GM21529 (cell line): ENCODE data around the gene SIRPG.
"Not testable (repeated sequence)": the region's sequence is repeated elsewhere in the genome, so short reads cannot be mapped to it uniquely, and the experiment has no call there.

Source experiments
- ATAC-seq: cut with Tn5 transposase; IDR thresholded peaks from one replicate; pipeline ENCODE4 v1.9.1; 2021; ENCODE audit not compliant: unreplicated experiment

Gene SIRPG

GRCh38 chr20:1637226-1637625, 20.4 kb downstream of the SIRPG start:
- no peak for ATAC-seq

DNA sequence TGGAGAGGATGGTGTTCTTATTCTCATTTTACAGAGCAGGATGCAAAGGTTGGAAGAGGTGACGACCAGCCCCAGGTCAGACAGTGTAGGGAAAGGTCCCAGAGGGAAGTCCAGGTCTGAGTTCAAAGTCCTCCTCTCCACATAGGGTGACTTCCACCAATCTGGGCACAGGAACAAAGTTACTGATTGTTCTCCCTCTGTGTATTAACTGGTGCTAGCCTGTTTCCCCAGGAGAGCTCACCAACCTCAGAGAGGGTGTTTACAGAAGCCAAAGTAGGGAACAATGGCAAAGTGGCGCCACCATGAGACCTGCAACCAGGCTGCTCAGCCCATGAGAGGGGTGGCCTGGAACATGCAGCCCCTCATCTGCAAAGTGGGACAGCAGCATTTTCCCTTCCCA, 21.0 kb downstream of the SIRPG start:
- ATAC-seq, result no peak

GRCh38 chr20:1635291-1635979, 22.1 kb downstream of the SIRPG start:
- ATAC-seq, result no peak

- ATAC-seq, result no peak
Measured at GRCh38 chr20:1633535-1633934, 24.0 kb downstream of the SIRPG start.

DNA sequence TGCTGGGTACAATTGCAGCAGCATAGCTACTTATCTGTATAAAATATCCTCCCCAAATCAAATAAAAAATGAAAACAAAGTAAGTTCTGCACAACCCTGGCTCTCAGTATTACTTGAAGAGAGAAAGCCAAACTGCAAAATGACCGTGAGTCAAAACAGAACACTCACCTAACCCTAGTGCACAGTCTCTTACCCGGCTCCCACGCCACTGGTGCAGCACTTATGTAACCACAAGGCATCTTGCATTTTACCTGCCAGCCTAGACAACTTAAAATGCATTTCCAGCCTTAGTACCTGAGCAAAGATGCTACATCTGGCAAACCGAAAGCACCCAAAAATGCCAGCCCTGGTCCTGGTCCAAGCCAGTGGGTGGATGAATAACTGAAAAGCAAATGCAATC, 25.4 kb downstream of the SIRPG start:
- ATAC-seq, result no peak

- no peak for ATAC-seq
Measured at GRCh38 chr20:1631309-1632151, 26.0 kb downstream of the SIRPG start.

DNA sequence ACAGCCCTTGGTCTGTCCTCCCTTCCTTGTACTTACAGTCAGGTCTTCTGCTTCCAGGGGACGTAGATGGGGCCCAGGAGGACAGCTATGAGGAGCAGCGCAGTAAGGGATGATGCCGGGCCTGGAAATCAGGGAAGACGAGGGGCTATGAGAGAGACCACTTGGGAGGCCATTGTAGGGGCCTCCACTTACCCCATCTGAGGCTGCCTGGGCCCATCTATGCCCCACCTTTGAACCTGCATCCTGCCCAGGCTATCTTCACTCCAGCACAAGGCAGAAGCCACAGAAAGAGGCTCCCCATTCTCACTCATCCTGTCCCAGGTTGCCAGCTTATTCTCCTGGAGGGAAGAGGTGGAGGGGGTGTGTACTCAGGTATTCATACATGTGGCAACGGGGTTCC, 27.4 kb downstream of the SIRPG start:
- ATAC-seq, result no peak

- no peak for ATAC-seq
Measured at GRCh38 chr20:1629321-1629720, 28.3 kb downstream of the SIRPG start.

DNA sequence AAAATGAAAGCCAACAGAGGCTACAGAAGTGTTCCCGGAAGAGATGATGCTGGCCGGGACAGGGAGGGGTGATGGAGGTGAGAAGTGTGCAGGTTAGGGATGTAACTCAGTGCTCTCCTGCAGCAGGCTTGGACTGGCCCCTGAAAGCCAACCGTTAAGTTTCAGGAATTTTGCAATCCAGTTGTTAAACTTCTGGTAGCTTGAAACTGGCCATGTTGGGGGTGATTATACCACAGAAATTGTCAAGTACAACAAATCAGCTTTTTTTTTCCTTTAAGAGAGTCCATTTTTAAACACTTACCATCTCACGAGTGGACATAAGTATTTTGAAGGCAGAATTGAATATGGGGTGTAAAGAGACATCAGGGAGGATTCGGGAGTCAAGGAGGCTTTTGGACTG, 29.0 kb downstream of the SIRPG start:
- ATAC-seq, result no peak

- ATAC-seq, result no peak
Measured at GRCh38 chr20:1627200-1627550, 30.4 kb downstream of the SIRPG start.

DNA sequence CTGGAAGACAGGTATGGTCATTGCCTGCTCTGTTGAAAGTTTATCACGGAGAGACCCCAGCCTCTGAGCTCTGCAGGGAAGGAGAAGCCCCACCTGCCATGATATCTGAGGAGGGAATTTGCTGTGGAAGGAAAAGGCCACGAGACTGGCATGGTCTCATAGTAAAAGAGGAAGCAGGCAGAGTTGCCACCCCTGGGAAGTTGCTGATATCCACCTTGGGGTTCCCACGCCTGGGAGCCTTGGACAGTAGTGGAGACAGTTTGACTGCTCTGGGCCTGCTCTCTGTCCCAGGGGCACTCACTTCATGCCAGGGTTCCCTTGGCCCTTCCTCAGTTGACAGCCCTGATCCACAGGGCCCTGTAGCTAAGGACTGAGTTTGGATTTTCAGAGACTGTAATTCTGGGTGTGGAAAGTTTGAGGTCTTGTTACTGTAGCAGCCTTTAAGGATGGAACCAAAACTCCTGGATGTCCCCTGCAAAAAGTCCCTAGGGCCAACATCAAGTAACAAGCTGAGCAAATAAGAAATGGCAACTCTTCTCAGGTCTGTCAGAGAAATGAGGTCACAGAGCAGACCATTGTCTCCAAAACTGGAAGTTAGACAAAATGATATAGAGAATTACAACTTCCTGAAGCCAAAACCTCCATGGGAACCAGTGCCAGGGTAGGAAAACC, 30.9 kb downstream of the SIRPG start:
- no peak for ATAC-seq

GRCh38 chr20:1625083-1625690, 32.4 kb downstream of the SIRPG start:
- ATAC-seq, result no peak

DNA sequence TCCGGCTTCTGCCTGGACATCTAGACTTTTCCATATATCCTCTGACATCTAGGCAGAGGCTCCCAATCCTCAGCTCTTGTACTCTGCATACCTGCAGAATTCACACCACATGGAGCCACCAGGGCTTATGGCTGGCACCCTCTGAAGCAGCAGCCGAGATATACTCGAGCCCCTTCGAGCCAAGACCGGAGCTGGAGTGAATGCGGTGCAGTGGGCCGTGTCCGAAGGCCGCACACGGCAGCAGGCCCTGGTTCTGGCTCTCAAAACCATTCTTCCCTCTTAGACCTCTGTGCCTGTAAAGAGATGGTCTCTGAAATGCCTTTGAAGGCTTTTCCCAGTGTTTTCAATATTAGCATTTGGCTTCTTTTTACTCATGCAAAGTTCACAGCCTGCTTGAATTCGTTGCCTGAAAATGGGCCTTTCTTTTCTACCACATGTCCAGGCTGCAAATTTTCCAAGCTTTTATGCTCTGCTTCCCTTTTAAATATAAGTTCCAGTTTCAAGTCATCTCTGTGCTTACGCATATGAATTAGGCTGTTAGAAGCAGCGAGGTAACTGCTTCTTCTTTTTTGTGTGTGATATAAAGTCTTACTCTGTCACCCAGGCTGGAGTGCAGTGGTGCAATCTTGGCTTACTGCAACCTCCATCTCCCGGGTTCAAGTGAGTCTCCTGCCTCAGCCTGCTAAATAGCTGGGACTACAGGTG, 33.9 kb downstream of the SIRPG start:
- ATAC-seq, result no peak

DNA sequence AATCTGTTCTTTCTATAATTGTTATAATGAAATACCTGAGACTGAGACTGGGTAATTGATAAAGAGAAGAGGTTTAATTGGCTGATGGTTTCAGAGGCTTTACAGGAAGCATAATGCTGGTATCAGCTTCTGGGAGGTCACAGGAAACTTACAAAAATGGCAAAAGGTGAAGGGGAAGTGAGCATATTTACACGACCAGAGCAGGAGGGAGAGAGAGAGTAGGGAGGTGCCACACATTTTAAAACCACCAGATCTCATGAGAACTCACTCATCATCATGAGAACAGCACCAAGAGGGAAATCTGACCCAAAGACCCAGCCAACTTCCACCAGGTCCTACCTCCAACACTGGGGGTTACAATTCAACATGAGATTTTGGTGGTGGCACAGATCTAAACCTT, 35.1 kb downstream of the SIRPG start:
- ATAC-seq, result no peak

- no peak for ATAC-seq
Measured at GRCh38 chr20:1621316-1621715, 36.3 kb downstream of the SIRPG start.

- no peak for ATAC-seq
Measured at GRCh38 chr20:1619861-1620444, 37.6 kb downstream of the SIRPG start, which contains the start of gene SIRPB1. Gene SIRPB1, minus strand, starts transcription at chr20:1620009. Its CDS starts 65 bp downstream, at chr20:1619944.

- no peak for ATAC-seq
Measured at GRCh38 chr20:1618954-1619540, 38.5 kb downstream of the SIRPG start.

DNA sequence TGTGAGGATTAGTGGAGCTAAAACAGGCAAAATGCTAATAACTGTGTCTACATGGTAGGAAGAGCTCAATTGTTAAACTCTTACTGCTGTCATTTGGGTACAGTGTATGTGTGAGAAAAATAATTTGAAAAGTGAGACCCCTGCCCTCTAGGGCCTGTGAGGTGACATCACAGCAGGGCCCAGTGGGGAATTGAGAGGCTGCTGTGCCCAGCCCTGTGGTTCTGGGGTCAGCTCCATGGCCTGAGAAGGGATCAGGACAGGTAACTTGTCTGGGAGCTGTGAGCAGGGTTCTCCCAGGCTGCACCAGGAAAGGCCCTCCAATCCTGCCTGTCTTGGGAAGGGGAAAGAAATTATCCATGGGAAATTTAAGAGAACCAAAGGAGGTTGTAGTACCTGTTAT, 39.1 kb downstream of the SIRPG start:
- ATAC-seq, result no peak

DNA sequence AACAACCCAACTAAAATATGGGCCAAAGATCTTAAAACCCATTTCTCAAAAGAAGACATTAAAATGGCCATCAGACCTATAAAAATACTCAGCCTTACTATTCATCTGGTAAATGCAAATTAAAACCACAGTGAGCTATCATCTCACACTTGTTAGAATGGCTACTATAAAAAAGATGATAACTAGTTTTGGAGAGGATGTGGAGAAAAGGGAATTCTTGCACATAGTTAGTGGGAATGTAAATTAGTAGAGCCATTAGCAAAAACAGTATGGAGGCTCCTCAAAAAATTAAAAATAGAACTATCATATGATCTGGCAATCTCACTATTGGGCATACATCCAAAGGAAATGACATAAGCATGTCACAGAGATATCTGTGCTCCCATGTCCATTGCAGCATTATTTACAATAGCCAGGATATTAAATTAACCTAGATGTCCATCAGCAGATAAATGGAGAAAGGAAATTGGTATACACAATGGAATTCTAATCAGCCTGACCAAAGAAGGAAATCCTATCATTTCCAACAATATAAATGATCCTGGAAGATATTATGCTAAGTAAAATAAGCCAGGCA, 40.6 kb downstream of the SIRPG start:
- no peak for ATAC-seq

DNA sequence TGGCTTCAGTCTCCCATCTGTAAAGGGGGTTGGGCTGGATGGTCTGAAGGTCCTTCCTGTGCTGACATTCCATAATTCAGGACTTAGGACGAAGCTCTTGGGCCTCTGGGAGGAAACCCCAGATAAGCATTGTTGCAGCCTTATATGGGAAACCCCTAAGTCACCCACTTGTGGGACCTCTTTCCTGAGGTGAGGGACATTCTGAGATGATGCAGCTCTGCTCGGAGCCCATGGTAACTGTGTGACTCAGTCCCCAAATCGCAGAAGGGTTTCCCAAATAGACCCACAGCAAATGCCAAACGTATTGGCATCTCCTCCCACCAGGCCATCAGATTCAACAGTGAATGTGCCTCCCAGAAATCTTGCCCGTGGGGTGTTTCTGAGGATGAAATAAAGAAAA, 47.2 kb downstream of the SIRPG start:
- ATAC-seq, result not testable (repeated sequence)
